DND-41 (cell line): ENCODE data around the gene TMEM59L.

ENCODE experiments used
- ATAC-seq: fragments of 200-7000 bp; cut with Tn5 transposase; 3 replicates; pipeline ENCODE4 v1.9.1; 2021; ENCODE audit warnings: low read depth; ENCODE audit not compliant: insufficient read depth
- DNase-seq: peaks from one replicate; pipeline ENCODE4 v3.0.0-alpha.2; 2020
- H2AFZ ChIP-seq: 2 replicates; pipeline ENCODE4 v1.6.0; 2012; ENCODE audit warnings: low read depth, low read length
- H3K27ac ChIP-seq: 2 replicates; pipeline ENCODE4 v1.5.1; 2012; ENCODE audit warnings: low read length, inconsistent platforms
- H3K27me3 ChIP-seq: fragments of 200-600 bp; sonication (generic); 2 replicates; pipeline ENCODE4 v1.6.0; 2012; ENCODE audit warnings: low read length, mild to moderate bottlenecking, inconsistent platforms; ENCODE audit not compliant: insufficient read depth, poor library complexity
- H3K36me3 ChIP-seq: 2 replicates; pipeline ENCODE4 v1.5.1; 2012; ENCODE audit warnings: low read length, inconsistent platforms; ENCODE audit not compliant: insufficient read depth
- H3K4me1 ChIP-seq: 2 replicates; pipeline ENCODE4 v1.5.1; 2012; ENCODE audit warnings: mild to moderate bottlenecking, low read length; ENCODE audit not compliant: insufficient read depth
- H3K4me2 ChIP-seq: 2 replicates; pipeline ENCODE4 v1.6.0; 2012; ENCODE audit warnings: mild to moderate bottlenecking, moderate library complexity, low read length, inconsistent platforms; ENCODE audit not compliant: insufficient read depth
- H3K4me3 ChIP-seq, 2 experiments: fragments of 200-600 bp in 1 of 2; shearing (Covaris generic) in 1 of 2; 2 replicates each; pipeline ENCODE4 v1.5.1; 2012 to 2016; ENCODE audit warnings: inconsistent platforms in 2 of 2, low read length in 2 of 2, mild to moderate bottlenecking in 2 of 2, low read depth in 1 of 2, moderate library complexity in 1 of 2
- H3K79me2 ChIP-seq: 2 replicates; pipeline ENCODE4 v1.6.0; 2012; ENCODE audit warnings: low read length, inconsistent platforms; ENCODE audit not compliant: insufficient read depth
- H3K9ac ChIP-seq: 2 replicates; pipeline ENCODE4 v1.6.0; 2012; ENCODE audit warnings: low read depth, mild to moderate bottlenecking, inconsistent platforms, low read length, moderate library complexity
- H3K9me3 ChIP-seq: 2 replicates; pipeline ENCODE4 v1.5.1; 2012; ENCODE audit warnings: low read length, moderate library complexity, mild to moderate bottlenecking, inconsistent platforms; ENCODE audit not compliant: insufficient read depth, severe bottlenecking
- H4K20me1 ChIP-seq: 2 replicates; pipeline ENCODE4 v1.6.0; 2012; ENCODE audit warnings: low read length; ENCODE audit not compliant: insufficient read depth
- EZH2 ChIP-seq: IDR thresholded peaks from 3 replicates; pipeline ENCODE4 v1.6.1; 2012; ENCODE audit warnings: borderline replicate concordance, low read depth, mild to moderate bottlenecking, moderate library complexity, low read length, inconsistent platforms; ENCODE audit not compliant: severe bottlenecking
- TF ChIP-seq, protein P1 (sequence below): IDR thresholded peaks from 2 replicates; pipeline ENCODE4 v1.5.1; 2012; ENCODE audit warnings: borderline replicate concordance, low read length, moderate library complexity, mild to moderate bottlenecking; ENCODE audit not compliant: poor library complexity, severe bottlenecking; ENCODE audit errors: extremely low read depth

TMEM59L gene

DNA sequence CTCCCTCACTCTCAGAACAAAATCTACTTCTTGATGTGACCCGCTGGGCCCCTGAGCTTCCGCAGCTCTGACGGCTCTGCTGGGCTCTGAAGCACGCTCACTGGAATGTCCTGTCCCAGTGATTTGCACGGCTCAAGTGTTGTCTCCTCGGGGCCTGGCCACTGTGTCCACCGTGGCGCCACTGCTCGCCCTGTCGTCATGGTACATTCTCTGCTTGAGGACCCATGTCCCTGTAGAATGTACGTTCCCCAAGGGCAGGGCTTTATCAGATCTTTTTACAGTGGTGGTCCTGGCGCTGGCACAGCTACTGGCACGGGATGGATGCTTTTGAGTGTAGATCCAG lies 36.3 kb downstream of the TMEM59L start:
- H3K4me1 ChIP-seq = no peaks in the 10 kb centered on the region
- no peak overlapping the region for H3K4me3 ChIP-seq
- H3K27ac ChIP-seq = no peak overlapping the region
- H3K9me3 ChIP-seq = no peaks in the 10 kb centered on the region
- peaks cover 17% of the 10 kb centered on the region for H3K36me3 ChIP-seq
- H4K20me1 ChIP-seq = peaks cover 75% of the 10 kb centered on the region
- TF ChIP-seq, protein P1, sequence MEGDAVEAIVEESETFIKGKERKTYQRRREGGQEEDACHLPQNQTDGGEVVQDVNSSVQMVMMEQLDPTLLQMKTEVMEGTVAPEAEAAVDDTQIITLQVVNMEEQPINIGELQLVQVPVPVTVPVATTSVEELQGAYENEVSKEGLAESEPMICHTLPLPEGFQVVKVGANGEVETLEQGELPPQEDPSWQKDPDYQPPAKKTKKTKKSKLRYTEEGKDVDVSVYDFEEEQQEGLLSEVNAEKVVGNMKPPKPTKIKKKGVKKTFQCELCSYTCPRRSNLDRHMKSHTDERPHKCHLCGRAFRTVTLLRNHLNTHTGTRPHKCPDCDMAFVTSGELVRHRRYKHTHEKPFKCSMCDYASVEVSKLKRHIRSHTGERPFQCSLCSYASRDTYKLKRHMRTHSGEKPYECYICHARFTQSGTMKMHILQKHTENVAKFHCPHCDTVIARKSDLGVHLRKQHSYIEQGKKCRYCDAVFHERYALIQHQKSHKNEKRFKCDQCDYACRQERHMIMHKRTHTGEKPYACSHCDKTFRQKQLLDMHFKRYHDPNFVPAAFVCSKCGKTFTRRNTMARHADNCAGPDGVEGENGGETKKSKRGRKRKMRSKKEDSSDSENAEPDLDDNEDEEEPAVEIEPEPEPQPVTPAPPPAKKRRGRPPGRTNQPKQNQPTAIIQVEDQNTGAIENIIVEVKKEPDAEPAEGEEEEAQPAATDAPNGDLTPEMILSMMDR = no peak
- no peak for TF ChIP-seq EZH2
- H3K4me2 ChIP-seq = no peak overlapping the region
- no peak for ATAC-seq
- no peak overlapping the region for H3K9ac ChIP-seq
- no peak overlapping the region for H2AFZ ChIP-seq
- H3K27me3 ChIP-seq = no peaks in the 10 kb centered on the region
- DNase-seq = no peak
- peaks cover 79% of the 10 kb centered on the region for H3K79me2 ChIP-seq

DNA sequence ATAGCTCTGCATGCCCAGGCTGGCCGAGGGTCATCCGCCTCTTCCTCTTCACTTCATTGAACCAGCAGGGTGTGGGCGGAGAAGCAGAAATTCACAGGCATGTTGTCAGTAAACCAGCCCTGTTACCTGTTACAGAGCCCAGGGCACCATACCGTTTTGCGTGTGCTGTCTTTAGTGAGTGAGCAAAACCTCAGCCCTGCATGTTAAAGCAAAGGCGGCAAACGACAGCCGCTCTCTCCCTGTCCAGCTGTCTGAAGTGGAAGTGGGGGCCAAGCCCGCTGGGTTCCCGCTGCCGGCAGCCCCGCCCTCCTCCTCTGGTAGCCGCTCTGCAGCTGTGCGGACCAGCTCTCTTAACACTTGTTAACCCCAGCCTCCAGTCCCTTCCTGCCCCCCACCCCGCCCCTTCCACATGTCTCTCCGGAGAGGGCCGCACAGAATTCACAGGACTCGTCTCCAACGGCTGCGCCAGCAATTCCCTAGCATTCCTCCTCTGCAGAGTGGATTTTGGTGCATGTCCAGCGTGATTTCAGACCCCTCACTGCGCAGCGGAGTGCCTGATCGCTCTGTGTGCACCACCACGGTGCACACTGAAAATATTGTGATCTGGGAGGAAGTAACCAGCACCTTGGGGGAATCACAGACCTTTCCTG lies 36.8 kb downstream of the TMEM59L start:
- H3K4me2 ChIP-seq = no peak overlapping the region
- DNase-seq (no peak), ATAC-seq (no peak)
- H4K20me1 ChIP-seq = peaks cover 74% of the 10 kb centered on the region
- H3K36me3 ChIP-seq = peaks cover 20% of the 10 kb centered on the region
- H3K79me2 ChIP-seq = peaks cover 78% of the 10 kb centered on the region
- no peak for TF ChIP-seq EZH2
- TF ChIP-seq, protein P1 = no peak
- H2AFZ ChIP-seq = no peak overlapping the region
- no peaks in the 10 kb centered on the region for H3K4me1 ChIP-seq
- H3K9me3 ChIP-seq = no peaks in the 10 kb centered on the region
- no peak overlapping the region for H3K4me3 ChIP-seq
- H3K27ac ChIP-seq = no peak overlapping the region
- H3K9ac ChIP-seq = no peak overlapping the region
- H3K27me3 ChIP-seq = no peaks in the 10 kb centered on the region

DNA sequence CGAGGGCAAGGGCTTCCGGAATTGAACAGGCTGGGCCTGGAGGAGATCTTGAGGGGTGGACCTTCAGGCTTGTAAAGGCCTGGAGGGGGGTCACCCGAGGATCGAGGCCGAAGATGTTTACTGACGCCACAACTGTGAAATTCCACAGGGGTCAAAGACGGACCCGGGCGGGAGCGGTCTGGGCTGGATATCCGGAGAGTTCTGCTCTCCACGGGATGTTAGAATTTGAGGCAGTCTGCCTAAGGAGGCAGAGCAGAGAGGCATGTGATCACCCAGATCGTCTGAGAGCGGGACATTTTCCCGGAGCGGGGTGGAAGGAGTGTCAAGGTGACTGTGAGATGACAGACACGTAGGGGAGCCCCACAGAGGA lies 37.3 kb downstream of the TMEM59L start:
- Histone ChIP-seq H4K20me1 (peaks cover 75% of the 10 kb centered on the region), H3K79me2 (peaks cover 78% of the 10 kb centered on the region), H3K4me1 (no peaks in the 10 kb centered on the region), H3K9me3 (no peaks in the 10 kb centered on the region), H3K27me3 (no peaks in the 10 kb centered on the region), H3K36me3 (peaks cover 23% of the 10 kb centered on the region), H2AFZ (no peak overlapping the region), H3K4me2 (no peak overlapping the region), H3K9ac (no peak overlapping the region), H3K27ac (no peak overlapping the region), H3K4me3 (no peak overlapping the region)
- TF ChIP-seq, protein P1 = no peak
- TF ChIP-seq EZH2 = no peak
- ATAC-seq (no peak), DNase-seq (no peak)

DNA sequence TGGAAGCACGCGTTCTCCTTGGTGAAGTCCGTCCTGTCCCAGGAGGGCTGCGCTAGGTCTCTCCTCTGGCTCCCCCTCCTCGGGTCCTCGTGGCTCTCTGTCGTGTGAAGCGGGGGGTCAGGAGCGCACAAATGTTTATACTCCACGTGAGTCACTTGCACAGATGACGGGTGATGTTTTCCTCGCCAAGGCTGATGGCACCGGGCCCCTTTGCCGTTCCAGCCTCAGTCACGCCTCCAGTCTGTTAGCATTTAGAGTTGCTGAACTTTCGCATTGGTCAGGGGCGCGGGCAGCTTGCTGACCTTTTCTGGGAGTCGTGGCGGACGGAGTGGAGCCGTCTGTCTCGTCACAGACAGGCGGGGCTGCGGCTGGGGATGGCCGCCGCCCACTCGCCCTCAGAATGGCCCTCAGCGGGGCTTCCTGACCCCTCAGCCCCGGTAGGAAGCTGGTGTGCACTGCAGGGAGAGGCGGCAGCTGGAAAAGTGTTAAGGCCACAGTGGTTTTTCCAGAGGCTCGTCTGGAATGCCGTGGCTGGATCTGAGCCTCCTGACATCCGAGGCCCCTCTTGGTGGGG lies 37.9 kb downstream of the TMEM59L start:
- Histone ChIP-seq H3K27me3 (no peaks in the 10 kb centered on the region), H3K27ac (no peak overlapping the region), H2AFZ (no peak overlapping the region), H3K9me3 (no peaks in the 10 kb centered on the region), H3K9ac (no peak overlapping the region), H3K4me3 (no peak overlapping the region), H3K4me2 (no peak overlapping the region), H3K4me1 (no peaks in the 10 kb centered on the region), H3K79me2 (peaks cover 78% of the 10 kb centered on the region), H4K20me1 (peaks cover 77% of the 10 kb centered on the region), H3K36me3 (peaks cover 23% of the 10 kb centered on the region)
- TF ChIP-seq, protein P1 = no peak
- TF ChIP-seq EZH2 = no peak
- ATAC-seq = no peak
- no peak for DNase-seq
